H1 (cell line): ENCODE results near the gene NAXD. TPM values are rescaled to one million over a fixed set of nuclear protein-coding genes. Genes with fewer than 3 reads are reported as not detected.

Source experiments
- ASH2L ChIP-seq: fragments of 200-600, 300-600 bp; sonication (generic); IDR thresholded peaks from one replicate; pipeline ENCODE4 v1.7.1; 2017; ENCODE audit warnings: low read length
- CBX8 ChIP-seq: fragments of 300-800, 300-1000 bp; sonication (generic); IDR thresholded peaks from 2 replicates; pipeline ENCODE4 v1.7.1; 2016; ENCODE audit warnings: low read depth, low read length, borderline replicate concordance
- EZH2 ChIP-seq: fragments of 200-600 bp; sonication (generic); IDR thresholded peaks from 2 replicates; pipeline ENCODE4 v1.7.1; 2012; ENCODE audit warnings: low read depth, mild to moderate bottlenecking, moderate library complexity, low read length, inconsistent platforms; ENCODE audit not compliant: severe bottlenecking
- polyA plus RNA-seq, 7 experiments: library from polyadenylated mRNA; depleted of rRNA in 3 of 7; stranded (reverse) in 5 of 7; unstranded in 2 of 7; fragments of >200 nt in 5 of 7; fragments of 200-250 nt in 2 of 7; gene quantifications; 1 replicate in 5 of 7; 2 replicates in 1 of 7; 4 replicates in 1 of 7; pipeline versions ENCODE4 v1.2.1 to v1.2.3, GENCODE V29; 2011 to 2013; ENCODE audit warnings: missing spikeins in 2 of 7, mixed read lengths in 2 of 7
- total RNA-seq: library from RNA; stranded (reverse); fragmentation: NEBNext Ultra II Directional; extraction: Animal tissue kit (Norgen Biotek cat#: 25700); gene quantifications from 2 replicates; pipeline ENCODE4 v1.2.1, GENCODE V29; 2021
- TF ChIP-seq, protein P1 (sequence below): fragments of 300-600 bp; sonication (generic); IDR thresholded peaks from 2 replicates; pipeline ENCODE4 v1.7.1; 2012; ENCODE audit warnings: low read length, moderate library complexity, mild to moderate bottlenecking, inconsistent platforms; ENCODE audit not compliant: insufficient replicate concordance
- TF ChIP-seq, protein P2 (sequence below): IDR thresholded peaks from 2 replicates; pipeline ENCODE4 v1.6.1; 2011; ENCODE audit warnings: low read length, improper control_type of control experiment

The NAXD gene
- total and polyA plus RNA-seq, 2 of the 8 experiments (the other 6 are each of a cell fraction or from before 2014, with no cell fraction given) = 25.4 to 35.5 TPM

DNA sequence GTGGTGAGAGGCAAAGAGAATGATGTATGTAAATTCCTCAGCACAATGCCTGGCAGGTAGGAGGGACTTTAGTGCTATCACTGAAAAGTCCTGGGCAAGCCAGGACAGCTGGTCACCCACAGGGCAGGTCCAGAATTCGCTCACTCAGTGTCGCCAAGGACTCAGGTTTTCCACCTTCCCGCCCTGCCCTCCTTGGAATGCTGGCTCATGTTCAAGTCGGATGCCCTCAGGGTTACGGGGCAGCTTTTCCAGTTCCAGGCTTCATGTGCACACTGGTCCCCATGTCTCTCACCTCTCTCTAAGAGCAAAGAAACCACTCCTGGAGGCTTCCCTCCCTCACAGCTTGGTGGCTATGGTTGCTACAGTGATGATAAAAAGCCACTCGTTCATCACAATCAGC, 24.8 kb upstream of the NAXD start (continued):
- no peak for TF ChIP-seq EZH2
- no peak for TF ChIP-seq ASH2L
- no peak for TF ChIP-seq CBX8
- TF ChIP-seq, protein P1, sequence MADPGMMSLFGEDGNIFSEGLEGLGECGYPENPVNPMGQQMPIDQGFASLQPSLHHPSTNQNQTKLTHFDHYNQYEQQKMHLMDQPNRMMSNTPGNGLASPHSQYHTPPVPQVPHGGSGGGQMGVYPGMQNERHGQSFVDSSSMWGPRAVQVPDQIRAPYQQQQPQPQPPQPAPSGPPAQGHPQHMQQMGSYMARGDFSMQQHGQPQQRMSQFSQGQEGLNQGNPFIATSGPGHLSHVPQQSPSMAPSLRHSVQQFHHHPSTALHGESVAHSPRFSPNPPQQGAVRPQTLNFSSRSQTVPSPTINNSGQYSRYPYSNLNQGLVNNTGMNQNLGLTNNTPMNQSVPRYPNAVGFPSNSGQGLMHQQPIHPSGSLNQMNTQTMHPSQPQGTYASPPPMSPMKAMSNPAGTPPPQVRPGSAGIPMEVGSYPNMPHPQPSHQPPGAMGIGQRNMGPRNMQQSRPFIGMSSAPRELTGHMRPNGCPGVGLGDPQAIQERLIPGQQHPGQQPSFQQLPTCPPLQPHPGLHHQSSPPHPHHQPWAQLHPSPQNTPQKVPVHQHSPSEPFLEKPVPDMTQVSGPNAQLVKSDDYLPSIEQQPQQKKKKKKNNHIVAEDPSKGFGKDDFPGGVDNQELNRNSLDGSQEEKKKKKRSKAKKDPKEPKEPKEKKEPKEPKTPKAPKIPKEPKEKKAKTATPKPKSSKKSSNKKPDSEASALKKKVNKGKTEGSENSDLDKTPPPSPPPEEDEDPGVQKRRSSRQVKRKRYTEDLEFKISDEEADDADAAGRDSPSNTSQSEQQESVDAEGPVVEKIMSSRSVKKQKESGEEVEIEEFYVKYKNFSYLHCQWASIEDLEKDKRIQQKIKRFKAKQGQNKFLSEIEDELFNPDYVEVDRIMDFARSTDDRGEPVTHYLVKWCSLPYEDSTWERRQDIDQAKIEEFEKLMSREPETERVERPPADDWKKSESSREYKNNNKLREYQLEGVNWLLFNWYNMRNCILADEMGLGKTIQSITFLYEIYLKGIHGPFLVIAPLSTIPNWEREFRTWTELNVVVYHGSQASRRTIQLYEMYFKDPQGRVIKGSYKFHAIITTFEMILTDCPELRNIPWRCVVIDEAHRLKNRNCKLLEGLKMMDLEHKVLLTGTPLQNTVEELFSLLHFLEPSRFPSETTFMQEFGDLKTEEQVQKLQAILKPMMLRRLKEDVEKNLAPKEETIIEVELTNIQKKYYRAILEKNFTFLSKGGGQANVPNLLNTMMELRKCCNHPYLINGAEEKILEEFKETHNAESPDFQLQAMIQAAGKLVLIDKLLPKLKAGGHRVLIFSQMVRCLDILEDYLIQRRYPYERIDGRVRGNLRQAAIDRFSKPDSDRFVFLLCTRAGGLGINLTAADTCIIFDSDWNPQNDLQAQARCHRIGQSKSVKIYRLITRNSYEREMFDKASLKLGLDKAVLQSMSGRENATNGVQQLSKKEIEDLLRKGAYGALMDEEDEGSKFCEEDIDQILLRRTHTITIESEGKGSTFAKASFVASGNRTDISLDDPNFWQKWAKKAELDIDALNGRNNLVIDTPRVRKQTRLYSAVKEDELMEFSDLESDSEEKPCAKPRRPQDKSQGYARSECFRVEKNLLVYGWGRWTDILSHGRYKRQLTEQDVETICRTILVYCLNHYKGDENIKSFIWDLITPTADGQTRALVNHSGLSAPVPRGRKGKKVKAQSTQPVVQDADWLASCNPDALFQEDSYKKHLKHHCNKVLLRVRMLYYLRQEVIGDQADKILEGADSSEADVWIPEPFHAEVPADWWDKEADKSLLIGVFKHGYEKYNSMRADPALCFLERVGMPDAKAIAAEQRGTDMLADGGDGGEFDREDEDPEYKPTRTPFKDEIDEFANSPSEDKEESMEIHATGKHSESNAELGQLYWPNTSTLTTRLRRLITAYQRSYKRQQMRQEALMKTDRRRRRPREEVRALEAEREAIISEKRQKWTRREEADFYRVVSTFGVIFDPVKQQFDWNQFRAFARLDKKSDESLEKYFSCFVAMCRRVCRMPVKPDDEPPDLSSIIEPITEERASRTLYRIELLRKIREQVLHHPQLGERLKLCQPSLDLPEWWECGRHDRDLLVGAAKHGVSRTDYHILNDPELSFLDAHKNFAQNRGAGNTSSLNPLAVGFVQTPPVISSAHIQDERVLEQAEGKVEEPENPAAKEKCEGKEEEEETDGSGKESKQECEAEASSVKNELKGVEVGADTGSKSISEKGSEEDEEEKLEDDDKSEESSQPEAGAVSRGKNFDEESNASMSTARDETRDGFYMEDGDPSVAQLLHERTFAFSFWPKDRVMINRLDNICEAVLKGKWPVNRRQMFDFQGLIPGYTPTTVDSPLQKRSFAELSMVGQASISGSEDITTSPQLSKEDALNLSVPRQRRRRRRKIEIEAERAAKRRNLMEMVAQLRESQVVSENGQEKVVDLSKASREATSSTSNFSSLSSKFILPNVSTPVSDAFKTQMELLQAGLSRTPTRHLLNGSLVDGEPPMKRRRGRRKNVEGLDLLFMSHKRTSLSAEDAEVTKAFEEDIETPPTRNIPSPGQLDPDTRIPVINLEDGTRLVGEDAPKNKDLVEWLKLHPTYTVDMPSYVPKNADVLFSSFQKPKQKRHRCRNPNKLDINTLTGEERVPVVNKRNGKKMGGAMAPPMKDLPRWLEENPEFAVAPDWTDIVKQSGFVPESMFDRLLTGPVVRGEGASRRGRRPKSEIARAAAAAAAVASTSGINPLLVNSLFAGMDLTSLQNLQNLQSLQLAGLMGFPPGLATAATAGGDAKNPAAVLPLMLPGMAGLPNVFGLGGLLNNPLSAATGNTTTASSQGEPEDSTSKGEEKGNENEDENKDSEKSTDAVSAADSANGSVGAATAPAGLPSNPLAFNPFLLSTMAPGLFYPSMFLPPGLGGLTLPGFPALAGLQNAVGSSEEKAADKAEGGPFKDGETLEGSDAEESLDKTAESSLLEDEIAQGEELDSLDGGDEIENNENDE = no peak
- TF ChIP-seq, protein P2, sequence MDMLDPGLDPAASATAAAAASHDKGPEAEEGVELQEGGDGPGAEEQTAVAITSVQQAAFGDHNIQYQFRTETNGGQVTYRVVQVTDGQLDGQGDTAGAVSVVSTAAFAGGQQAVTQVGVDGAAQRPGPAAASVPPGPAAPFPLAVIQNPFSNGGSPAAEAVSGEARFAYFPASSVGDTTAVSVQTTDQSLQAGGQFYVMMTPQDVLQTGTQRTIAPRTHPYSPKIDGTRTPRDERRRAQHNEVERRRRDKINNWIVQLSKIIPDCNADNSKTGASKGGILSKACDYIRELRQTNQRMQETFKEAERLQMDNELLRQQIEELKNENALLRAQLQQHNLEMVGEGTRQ = no peak
